ENCODE results near the gene IRF6.

The IRF6 gene

GRCh38 chr1:209805875-209806760 is at the start of gene IRF6:
Gene IRF6 (minus strand): TSS chr1:209806142. CDS start chr1:209801413, 4,729 bp downstream.
- DNase-seq, result peak; percentile 65

- no peak for DNase-seq
These were observed 49.7 kb upstream of the IRF6 start for GRCh38 chr1:209855623-209856022.

- no peak for DNase-seq
These were observed 49.1 kb upstream of the IRF6 start for GRCh38 chr1:209855006-209855405.

- no peak for DNase-seq
These were observed 48.3 kb upstream of the IRF6 start for GRCh38 chr1:209854196-209854595.

- no peak for DNase-seq
These were observed 47.7 kb upstream of the IRF6 start for GRCh38 chr1:209853676-209854075.

GRCh38 chr1:209850342-209850979 is 44.5 kb upstream of the IRF6 start:
- DNase-seq, result no peak

- DNase-seq, result no peak
These were observed 43.4 kb upstream of the IRF6 start for GRCh38 chr1:209849388-209849787.

GRCh38 chr1:209845408-209845725 is 39.4 kb upstream of the IRF6 start:
- DNase-seq, result no peak

GRCh38 chr1:209844695-209845407 is 38.9 kb upstream of the IRF6 start:
- DNase-seq, result no peak

- DNase-seq, result no peak
These were observed 34.7 kb upstream of the IRF6 start for GRCh38 chr1:209840611-209841010.

GRCh38 chr1:209839875-209840546 is 34.1 kb upstream of the IRF6 start:
- DNase-seq, result no peak

- no peak for DNase-seq
These were observed 32.6 kb upstream of the IRF6 start for GRCh38 chr1:209838537-209838936.

- DNase-seq, result no peak
These were observed 31.7 kb upstream of the IRF6 start for GRCh38 chr1:209837671-209838070.

- DNase-seq, result no peak
These were observed 29.9 kb upstream of the IRF6 start for GRCh38 chr1:209835782-209836298.

GRCh38 chr1:209831615-209832014 is 25.7 kb upstream of the IRF6 start:
- no peak for DNase-seq

- DNase-seq, result no peak
These were observed 24.8 kb upstream of the IRF6 start for GRCh38 chr1:209830722-209831121.

GRCh38 chr1:209829716-209830115 is 23.8 kb upstream of the IRF6 start:
- DNase-seq, result no peak

- peak; percentile 92 for DNase-seq
These were observed 21.7 kb upstream of the IRF6 start, which contains the start of gene UTP25 for GRCh38 chr1:209827384-209828262. Gene UTP25 (plus strand): TSS chr1:209827972. CDS start chr1:209828064, 92 bp downstream.

- DNase-seq, result no peak
These were observed 19.9 kb upstream of the IRF6 start for GRCh38 chr1:209825591-209826434.

GRCh38 chr1:209823143-209824041 is 17.4 kb upstream of the IRF6 start:
- DNase-seq, result no peak

Measured in activated CD4-positive, CD25-positive, alpha-beta regulatory T cell treated with anti-CD3 and anti-CD28 coated beads, Interleukin-2, amount 50 U/mL, for 72 hours (primary cell).